ENCODE measurements around the gene C12orf75.

DNA sequence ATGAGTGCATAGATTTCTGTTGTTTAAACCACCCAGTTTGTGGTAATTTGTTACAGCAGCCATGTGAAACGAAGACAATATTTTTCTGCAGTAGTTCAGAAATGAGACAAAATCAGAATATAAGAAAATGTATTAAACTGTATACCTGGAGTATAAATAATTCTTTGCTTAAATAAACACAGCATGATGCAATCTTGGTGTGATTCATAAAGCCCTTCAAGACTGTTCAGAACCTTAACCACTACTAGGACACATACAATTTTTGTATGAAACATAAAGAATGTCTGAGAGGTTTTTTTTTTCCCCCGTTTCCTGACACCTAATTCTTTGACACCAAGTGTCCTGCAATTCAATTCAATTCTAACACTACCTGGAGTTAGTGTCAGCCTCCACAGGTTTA is 10.5 kb downstream of the C12orf75 start:
- TF ChIP-seq, protein P1, sequence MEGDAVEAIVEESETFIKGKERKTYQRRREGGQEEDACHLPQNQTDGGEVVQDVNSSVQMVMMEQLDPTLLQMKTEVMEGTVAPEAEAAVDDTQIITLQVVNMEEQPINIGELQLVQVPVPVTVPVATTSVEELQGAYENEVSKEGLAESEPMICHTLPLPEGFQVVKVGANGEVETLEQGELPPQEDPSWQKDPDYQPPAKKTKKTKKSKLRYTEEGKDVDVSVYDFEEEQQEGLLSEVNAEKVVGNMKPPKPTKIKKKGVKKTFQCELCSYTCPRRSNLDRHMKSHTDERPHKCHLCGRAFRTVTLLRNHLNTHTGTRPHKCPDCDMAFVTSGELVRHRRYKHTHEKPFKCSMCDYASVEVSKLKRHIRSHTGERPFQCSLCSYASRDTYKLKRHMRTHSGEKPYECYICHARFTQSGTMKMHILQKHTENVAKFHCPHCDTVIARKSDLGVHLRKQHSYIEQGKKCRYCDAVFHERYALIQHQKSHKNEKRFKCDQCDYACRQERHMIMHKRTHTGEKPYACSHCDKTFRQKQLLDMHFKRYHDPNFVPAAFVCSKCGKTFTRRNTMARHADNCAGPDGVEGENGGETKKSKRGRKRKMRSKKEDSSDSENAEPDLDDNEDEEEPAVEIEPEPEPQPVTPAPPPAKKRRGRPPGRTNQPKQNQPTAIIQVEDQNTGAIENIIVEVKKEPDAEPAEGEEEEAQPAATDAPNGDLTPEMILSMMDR (IDR thresholded peaks at IDR 0.05) = no peak
- no peak for TF ChIP-seq POLR2A (IDR thresholded peaks at IDR 0.05)

All from Peyer's patch (tissue), 4 donors.